DND-41 (cell line): Measurements from ENCODE around the gene MAP2K3.
A peak's percentile ranks its signal among the peaks of the same experiment; 100 is the strongest.

Source experiments
- EZH2 ChIP-seq: IDR thresholded peaks from 3 replicates; pipeline ENCODE4 v1.6.1; 2012; ENCODE audit warnings: borderline replicate concordance, low read depth, mild to moderate bottlenecking, moderate library complexity, low read length, inconsistent platforms; ENCODE audit not compliant: severe bottlenecking
- TF ChIP-seq, protein P1 (sequence below): IDR thresholded peaks from 2 replicates; pipeline ENCODE4 v1.5.1; 2012; ENCODE audit warnings: borderline replicate concordance, low read length, moderate library complexity, mild to moderate bottlenecking; ENCODE audit not compliant: poor library complexity, severe bottlenecking; ENCODE audit errors: extremely low read depth

DNA sequence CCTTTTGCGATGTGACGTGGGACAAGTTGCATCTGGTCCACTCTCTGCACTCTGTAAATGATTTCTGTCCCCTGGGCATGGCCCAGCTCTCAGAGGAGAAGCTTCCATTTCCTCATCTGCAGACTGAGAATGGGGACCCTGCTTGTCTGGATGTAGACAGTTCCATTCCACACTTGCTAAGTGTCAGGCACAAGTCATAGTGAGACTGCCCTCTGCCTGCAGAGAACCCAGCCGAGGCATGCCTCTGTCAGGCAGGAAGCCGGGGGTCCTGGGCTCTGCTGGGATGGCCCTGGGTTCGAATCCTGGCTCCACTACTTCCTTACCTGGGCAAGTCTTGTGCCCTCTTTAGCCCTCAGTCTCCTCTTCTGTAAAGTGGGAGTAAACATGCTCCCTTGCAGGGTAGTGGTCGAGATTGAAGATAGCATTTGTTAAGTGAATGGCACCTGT lies 4.1 kb downstream of the MAP2K3 start:
- TF ChIP-seq, protein P1, sequence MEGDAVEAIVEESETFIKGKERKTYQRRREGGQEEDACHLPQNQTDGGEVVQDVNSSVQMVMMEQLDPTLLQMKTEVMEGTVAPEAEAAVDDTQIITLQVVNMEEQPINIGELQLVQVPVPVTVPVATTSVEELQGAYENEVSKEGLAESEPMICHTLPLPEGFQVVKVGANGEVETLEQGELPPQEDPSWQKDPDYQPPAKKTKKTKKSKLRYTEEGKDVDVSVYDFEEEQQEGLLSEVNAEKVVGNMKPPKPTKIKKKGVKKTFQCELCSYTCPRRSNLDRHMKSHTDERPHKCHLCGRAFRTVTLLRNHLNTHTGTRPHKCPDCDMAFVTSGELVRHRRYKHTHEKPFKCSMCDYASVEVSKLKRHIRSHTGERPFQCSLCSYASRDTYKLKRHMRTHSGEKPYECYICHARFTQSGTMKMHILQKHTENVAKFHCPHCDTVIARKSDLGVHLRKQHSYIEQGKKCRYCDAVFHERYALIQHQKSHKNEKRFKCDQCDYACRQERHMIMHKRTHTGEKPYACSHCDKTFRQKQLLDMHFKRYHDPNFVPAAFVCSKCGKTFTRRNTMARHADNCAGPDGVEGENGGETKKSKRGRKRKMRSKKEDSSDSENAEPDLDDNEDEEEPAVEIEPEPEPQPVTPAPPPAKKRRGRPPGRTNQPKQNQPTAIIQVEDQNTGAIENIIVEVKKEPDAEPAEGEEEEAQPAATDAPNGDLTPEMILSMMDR: peak; percentile 49
- TF ChIP-seq EZH2: no peak
